ENCODE results near the gene NFASC. TPM values are rescaled to one million over a fixed set of nuclear protein-coding genes. Genes with fewer than 3 reads are reported as not detected.

NFASC gene
- polyA plus RNA-seq, 1 donor, result 1.1 TPM

DNA sequence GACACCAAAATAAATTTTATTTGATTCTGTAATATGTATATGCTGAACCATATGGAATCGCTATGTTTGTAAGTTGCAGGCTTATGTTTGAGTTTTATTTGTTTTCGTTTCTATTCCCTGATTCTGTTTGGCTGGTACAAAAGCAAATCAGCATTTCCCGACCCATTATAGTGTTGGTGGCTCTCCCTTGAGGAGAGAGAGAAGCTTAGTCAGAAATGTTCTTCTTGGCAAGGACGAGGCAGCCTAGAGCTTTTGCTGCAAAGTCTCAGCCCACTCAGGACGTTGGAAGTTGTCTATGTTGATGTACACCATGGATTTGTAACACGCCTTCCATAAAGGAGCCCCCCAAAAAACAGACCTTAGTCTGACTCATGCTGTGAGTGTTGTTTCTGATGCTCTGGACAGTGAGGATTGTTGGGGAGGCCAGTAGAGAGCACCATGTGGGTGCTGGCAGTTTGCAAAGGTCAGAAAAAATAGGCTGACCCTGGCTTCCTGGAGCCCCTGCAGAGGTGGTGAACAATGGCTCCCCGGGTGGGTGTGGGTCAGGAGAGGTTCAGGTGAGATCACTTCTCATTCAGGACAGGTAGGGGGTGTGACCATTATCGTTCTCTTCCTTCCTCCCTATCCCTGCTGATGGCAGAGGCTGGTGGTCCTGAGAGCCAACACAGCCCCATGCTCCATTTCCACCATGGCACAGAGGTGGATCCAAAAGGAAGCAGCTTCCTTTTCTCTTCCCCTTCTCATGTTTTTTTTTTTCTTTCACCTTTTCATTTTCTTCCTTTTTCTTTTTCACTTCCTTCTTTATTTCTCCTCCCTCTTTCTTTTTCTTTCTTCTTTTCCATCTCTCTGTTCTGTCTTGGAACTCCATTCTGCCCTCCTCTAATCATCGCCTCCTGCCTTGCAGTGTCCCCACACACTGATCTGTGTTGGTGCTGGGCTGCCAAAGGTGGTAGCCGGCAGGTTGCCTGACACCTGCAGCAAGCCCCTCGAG is 88.0 kb downstream of the NFASC start:
- no peak for DNase-seq (ENCODE audit: low read depth)

DNA sequence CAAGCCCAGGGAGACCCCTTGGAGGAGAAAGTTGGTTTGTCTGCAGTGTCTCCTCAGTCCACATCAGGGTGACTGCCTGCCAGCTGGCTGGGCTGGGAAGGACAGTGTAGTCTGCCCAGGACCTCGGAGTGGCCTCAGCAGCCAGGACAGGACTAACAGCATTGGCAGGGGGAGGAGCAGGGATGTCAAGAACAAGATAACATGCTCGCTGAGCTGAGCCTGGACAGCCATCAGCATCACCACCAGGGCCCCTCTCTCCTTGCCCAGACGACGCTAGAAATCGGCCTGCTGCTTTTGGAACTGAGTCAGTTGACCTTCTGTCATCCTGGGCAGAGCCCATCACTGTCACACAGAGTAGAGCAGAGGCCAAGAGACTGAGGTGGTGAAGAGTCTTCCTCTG is 88.7 kb downstream of the NFASC start:
- no peak for DNase-seq (ENCODE audit: low read depth)

DNA sequence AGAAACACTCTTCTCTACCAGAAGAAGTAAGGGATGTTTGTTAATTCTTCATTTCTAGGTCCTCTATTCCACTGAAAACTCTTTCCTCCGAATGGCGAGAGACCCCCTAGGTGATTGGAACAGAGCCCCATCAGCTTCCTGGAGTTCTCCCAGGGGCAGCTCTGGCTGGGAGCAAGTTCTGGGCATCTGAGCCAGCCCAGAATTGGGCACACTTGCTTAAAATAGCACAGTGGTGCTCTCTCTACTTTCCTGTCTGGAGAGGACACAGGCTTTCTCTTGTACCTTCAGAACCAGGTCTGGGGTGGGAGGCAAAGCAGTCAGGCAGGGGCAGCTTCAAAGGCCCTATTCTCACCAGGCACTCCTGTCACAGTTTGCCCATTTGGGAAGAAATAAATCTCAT is 89.2 kb downstream of the NFASC start:
- no peak for DNase-seq (ENCODE audit: low read depth)

DNA sequence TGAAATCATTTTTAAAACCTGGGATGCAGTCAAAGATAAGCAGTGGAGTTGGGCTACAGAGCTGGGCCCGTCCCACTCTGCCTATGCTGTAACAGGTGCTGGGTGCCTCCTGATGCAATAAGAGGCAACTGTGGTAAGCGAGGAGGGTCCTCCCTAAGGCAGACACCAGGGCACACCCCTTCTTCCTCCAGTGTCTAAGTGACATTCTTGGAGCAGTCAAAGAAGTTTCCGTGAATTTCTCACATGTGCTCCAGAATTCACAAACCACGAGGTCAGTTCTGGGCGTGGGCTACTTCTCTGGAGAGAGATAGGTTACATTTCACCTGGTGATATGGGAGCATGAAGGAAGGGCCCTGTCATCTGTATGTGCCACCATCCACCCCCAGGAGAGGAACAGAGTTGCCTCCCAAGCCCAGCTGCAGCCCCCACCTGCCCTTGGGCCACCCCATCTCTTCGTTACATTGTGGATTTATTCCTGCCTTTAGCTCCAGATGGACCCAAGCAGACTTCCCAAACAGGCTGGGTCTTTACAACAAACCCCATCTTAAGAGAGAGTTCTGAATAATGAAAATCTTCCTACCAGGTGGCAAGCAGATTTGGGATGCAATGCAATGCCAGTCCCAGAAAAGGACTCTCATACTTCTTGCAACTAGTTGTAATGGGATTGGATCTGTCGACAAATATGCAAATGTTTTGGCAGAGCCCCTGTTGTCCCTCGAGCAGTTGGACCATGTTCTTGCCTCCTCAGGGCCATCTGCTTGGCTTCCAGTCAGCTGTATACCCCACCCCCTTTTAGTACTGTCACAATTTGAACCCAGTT is 89.9 kb downstream of the NFASC start:
- DNase-seq (ENCODE audit: low read depth), result no peak

DNA sequence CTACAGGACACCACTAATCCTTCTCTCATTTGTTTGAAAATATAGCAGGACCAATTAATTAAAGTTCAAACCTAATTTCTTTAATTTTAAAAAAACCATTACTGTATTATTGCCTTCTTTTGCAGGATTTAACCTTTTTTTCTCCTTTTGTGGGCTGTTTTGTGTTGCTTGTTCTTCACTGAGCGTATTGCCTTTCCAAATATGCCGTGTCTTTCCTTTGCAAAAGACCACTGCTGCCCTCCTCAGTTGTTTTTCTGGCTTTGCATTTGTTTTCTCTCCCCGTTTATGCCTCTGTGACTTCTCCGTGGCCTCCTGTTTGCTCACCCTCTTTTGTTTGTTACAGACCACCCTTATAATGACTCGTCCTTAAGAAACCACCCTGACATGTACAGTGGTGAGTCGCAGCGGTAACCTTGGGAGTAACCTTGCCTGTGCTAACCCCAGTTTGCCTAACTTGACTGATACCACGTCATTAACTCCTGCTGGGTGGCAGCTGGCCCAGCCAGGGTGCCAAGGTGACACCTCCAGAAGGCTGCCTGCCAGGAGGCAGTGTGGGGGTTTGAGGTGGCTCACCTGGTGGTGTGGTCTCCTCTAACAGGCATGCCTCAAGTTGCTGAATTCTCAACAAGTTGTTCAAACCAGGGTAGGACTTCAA is 91.2 kb downstream of the NFASC start:
- no peak for DNase-seq (ENCODE audit: low read depth)

DNA sequence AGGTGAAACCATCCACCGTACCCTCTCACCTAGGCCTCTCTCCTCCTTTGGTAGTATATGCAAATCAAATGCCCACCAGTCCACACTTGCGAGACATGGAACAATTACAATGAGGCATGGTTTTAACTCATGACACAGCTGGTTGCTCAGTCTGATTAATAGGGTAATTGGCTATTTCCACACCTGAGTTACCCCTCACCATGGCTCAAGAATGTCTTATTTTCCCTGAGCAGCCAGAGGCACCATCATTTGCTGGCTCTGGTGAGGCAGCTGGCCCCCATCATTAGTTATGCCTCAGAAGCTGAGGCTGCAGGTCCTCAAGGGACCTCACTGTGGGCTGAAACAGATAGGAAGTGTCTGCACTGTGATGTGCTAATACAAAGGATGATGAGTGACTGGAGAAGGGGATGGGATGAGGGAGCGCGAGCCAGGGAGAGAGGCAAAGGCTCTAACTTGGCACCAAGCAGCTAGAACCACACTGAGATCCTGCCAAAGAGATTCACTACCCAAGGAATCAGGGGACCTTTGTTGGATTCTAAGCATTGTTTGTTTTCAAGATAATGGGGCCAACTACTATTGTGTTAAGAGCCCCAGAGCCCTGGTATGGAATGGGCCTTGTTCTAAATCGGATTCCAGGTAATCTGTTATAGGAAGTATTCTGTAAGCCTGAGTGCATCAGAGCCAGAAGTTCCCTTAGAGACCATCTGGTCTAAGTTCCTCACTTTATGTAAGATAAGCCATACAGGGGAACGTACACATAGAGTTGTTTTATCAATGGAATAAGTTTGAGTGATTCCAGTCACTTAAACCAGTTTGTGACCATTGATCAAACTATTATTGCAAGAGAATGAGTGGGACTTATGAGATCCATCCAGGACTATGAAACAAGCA is 92.3 kb downstream of the NFASC start:
- no peak for DNase-seq (ENCODE audit: low read depth)

DNA sequence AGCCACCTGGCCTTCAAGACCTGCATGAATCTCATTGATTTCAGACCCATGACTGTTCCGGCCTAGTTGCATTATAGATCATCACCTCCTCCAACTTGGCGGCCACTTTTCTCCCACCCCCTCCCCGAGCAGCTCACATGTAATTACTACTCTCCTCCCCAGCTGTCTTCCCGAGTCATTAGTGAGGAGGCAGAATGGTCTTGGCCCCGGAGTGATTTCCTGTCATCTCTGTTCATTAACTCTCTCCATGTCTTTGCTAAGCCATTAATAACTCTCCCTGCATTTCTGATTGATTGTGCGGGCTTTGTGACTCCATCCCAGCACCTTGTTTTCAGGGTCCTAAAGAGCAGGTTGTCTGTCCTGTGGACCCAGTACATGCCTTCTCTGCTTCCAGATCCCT is 96.8 kb downstream of the NFASC start:
- DNase-seq (ENCODE audit: low read depth), result no peak

DNA sequence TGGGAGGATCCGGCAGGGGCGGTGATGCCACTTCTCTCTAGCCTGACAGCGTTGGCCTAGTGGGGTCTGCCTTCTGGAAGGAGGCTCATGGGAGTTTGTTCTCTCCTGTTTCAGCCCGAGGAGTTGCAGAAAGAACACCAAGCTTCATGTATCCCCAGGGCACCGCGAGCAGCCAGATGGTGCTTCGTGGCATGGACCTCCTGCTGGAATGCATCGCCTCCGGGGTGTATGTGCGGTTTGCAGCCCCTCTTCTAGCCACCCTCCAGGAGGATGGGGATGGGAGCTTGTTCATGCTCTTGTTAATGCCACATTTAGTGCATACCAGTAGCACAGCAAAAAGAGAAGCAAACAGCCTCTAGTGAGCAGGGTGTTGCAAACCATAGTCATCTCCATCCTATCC is 97.5 kb downstream of the NFASC start:
- DNase-seq (ENCODE audit: low read depth), result no peak

DNA sequence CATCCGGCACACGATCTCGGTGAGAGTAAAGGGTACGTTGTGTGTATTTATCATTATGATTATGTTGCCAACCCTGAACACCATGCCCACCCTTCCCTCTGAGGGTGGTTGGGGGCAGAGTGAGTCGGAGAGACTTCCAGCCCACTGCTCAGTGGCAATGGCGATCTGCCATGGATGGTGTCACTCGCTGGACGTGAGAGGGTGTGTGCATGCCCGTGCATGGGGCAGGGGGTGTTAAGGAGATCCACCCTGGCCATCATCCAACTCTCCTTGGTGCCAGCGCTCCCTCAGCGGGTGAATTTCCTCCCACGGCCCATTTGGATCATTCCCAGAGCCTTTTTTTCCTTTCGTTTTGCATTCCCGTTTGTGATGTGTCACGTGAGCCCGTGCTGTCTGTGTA is 98.3 kb downstream of the NFASC start:
- no peak for DNase-seq (ENCODE audit: low read depth)

DNA sequence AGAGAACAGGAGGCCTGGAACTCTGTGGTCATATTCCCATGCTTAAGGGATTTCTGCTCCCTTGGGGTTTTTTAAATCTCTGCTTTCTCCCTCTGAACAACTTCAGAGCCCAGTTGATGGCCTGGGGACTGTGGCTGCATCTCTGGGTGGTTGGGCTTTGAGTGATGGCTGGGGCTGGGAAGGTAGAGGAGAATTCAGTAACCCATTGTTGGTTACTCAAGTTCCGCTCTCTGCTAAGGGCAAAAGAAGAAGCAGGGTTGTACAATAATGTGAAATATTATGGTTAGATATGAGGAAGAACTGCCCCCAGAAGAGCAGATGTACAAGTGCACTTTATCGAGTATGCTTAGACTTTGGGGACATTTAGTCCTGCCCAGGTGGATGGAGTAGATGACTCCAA is 100.3 kb downstream of the NFASC start:
- DNase-seq (ENCODE audit: low read depth), result no peak

DNA sequence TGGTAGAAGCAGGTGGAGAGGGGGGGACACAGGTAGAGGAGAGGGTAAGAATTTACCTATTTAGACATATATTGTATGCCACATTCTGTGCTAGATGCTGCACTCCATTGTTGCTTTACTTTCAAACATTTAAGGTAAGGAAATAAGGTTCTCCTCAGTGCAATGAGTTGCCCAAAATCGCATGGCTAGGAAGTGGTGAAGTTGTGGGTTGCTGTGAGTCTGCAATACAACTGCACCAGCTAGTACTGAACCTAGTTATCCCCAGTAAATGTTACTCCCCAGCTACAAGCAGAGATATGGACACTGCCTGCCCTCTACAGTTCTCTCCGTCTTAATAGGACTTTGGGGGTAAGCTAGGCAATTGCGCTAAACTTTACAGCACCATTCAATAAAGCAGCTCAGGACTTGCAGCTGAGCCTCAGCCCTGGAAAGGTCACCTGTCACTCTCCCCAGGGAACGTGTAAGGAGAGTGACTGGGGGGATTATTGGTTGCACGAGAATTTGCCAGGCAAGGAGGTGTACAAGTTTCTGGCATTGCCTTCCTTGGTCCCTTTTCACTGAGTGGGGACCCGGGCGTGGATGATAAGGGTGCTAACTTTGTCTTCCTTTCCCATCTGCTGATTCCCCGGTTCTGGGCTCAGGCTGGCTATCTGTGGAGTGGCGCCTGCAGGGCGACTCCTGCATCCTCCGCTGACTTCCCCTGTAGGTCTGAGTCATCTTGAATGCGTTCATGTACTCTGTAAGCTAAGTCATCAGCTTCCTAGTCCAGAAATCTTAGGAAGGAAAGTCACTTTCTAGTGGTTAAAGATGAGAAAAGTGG is 101.1 kb downstream of the NFASC start:
- no peak for DNase-seq (ENCODE audit: low read depth)

DNA sequence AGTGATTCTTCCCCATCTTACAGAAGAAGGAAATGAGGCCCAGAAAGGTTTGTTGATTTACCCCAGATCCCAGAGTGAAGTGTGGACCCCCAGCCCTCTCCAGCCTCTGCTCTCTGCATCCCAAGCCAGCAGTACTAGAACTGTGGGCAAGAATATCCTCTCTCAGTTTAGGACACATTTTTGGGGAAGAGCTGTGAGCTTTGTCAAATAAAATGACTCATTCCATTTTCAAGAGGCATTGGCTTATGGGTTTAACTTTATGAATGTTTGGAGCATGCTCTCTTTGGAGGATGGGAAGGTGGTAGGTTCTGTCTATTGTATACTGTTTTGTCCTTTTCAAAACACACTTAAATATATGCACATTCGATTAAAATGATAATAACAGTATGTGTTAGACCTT is 101.8 kb downstream of the NFASC start:
- no peak for DNase-seq (ENCODE audit: low read depth)

DNA sequence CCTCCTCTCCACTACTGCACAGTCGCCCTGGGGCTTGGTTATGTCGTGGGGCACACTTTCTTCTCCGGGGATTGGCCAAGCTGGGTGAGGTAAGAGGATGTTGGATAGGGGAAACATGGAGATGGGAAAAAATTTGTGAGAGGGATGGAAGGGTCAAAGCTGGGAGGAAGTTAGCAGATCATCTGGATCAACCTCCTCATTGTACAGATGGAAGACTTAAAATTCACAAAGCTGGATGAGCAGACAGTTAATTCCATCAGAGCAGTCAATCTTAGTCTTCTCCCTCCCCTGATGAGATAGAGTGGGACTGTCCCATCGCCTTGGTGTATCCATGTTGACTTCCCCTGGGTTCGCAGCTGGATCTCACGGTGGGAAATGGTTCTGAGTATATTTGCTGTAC is 102.8 kb downstream of the NFASC start:
- no peak for DNase-seq (ENCODE audit: low read depth)

DNA sequence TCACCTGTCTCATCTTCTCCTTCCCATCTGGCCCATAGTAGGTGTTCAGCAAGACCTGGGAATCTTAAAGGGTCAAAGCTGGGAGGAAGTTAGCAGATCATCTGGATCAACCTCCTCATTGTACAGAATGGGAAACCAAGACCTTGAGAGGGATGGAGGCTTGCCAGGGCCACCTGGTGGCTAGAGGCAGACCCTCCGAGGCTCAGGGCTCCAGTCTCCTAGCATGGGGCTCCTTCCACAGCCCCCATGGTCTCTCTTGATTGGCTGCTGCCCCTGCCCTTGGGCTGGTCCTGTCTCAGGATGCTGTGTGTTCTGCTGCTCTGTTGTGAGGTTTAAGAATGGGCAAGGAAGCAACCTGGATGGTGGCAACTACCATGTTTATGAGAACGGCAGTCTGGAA is 103.7 kb downstream of the NFASC start:
- no peak for DNase-seq (ENCODE audit: low read depth)

DNA sequence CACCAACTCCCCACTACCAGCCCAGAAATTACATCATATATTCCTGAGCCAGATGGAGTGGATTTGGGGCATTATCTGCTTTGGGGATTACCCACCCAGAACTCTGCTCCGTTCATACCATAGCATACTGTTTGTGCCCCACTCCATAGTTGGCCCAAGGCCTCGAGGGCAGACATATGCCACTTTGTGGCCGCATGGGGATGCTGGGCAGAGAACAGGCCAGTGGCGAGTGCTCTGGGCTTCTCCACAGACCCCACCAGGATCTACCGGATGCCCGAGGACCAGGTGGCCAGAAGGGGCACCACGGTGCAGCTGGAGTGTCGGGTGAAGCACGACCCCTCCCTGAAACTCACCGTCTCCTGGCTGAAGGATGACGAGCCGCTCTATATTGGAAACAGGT is 104.4 kb downstream of the NFASC start:
- DNase-seq (ENCODE audit: low read depth), result no peak

DNA sequence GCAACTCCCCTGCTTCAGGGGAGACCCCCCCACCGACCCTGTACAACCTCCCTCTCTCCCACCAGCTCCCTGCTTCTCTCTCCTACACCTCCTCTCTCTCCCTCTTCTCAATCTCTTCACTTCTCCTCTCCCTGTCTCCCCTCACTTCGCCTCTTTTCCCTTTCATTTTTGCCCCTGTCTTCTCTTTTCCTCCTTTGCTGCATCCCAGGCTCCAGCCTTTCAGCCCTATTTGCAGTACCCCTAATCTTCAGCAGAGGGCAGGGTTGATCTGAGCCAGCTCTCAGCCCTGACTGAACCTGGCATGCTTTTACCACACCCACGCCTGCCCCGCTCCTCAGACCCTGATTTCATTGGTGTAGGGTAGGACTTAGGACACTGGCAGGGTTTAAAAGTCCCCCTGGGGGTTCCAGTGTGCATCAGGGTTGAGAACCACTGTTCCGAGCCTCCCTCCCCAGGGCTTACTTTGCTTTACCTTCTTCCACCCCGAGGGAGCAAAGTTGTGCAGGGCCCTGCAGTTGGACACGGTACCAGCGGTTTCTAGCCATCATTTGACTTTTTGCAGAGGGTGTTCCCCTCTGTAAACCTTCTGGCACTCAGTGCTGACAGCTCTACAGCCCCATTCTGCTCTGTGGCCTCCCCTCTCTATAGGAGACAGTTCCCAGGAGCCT is 105.0 kb downstream of the NFASC start:
- DNase-seq (ENCODE audit: low read depth), result no peak

DNA sequence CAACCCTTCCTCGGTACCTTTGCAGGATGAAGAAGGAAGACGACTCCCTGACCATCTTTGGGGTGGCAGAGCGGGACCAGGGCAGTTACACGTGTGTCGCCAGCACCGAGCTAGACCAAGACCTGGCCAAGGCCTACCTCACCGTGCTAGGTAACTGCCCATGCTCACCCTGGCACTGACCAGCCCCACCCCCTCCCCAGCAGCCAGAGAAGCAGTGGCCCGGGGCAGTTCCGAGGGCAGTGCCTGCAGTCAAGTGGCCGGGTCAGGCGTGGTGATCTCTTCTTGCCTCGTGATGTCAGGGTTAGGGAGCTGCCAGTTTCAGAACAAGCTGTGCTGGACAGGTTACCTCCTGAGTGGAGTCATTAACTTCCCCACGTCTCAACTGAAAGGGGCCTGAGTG is 106.0 kb downstream of the NFASC start:
- DNase-seq (ENCODE audit: low read depth), result no peak

DNA sequence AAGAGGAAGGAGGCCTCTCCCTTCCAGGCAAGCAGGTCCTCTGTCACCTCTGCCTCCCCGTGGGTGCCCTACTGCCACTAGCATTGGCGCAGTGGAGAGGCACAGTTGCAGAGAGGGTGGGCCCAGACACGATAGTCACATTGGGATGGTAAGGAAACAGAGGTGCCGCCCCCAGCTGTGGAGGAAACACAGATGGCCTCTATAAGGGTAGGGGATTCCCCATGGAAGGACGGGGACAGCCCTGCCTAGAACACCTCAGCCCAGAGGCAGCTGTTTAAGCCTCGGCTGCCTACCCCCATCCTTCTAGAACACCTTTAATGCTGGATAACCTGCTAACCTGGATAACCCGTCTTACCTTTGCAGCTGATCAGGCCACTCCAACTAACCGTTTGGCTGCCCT is 106.7 kb downstream of the NFASC start:
- no peak for DNase-seq (ENCODE audit: low read depth)

DNA sequence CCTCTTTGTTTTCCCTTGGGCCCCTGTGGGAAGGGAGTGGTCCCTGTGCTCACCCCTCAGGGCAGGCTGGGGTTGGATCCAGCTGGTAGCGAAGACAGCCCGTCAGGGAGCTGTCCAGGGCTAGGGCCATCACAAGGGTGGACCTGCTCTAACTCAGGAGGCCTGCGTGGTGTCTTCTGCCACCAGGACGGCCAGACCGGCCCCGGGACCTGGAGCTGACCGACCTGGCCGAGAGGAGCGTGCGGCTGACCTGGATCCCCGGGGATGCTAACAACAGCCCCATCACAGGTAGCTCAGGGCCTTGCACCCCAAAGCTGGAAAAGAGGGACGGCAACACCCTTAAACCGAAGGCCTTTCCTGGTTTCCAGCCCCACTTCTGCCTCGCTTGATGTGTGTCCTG is 108.1 kb downstream of the NFASC start:
- no peak for DNase-seq (ENCODE audit: low read depth)

DNA sequence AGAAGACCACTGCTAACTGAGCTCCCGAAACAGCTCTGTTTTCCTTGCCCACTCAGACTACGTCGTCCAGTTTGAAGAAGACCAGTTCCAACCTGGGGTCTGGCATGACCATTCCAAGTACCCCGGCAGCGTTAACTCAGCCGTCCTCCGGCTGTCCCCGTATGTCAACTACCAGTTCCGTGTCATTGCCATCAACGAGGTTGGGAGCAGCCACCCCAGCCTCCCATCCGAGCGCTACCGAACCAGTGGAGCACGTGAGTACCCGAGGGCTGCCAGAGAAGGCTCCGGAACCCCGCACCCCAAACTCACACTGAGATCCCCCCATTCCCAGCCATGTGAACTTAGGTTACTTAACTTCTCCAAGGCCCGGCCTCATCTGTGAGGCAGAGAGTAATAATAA is 108.6 kb downstream of the NFASC start:
- DNase-seq (ENCODE audit: low read depth), result no peak

Measured in forelimb muscle (tissue), 1 donor.